HepG2 (cell line): Measurements from ENCODE around the gene KCNIP4. TPM values are rescaled to one million over a fixed set of nuclear protein-coding genes. Genes with fewer than 3 reads are reported as not detected.

ENCODE experiments used
- ATAC-seq: fragments of 200-7000 bp; cut with Tn5 transposase; 3 replicates; pipeline ENCODE4 v1.9.1; 2020; ENCODE audit warnings: mild to moderate bottlenecking, moderate library complexity
- BruUV-seq: library from RNA; stranded (reverse); fragments of 400-500 nt; replicated peaks from 2 replicates; lab custom pipeline; 2021; lab: Mats Ljungman, UMichigan
- CTCF ChIA-PET: fragments of 300-600 bp; formaldehyde crosslinking; extraction: SDS; loops from one replicate; lab custom pipeline; 2021; ENCODE audit warnings: low total read pairs, inconsistent platforms, low intra/inter-chr PET ratio; lab: Yijun Ruan, JAX
- POLR2A ChIA-PET: fragments of 350-600 bp; sonication (Branson Sonifier 250); formaldehyde crosslinking; loops from one replicate; lab custom pipeline; 2020; ENCODE audit warnings: antibody characterized with exemption, inconsistent platforms; lab: Yijun Ruan, JAX
- DNase-seq: peaks from one replicate; pipeline ENCODE4 v3.0.0-alpha.2; 2015; ENCODE audit warnings: low spot score
- FAIRE-seq: peaks from 3 replicates; lab custom pipeline; 2011; peaks lifted over from hg19 to GRCh38; lab: Jason Lieb, UNC
- H2AFZ ChIP-seq: one replicate; pipeline ENCODE4 v1.6.1; 2011; ENCODE audit warnings: low read length, inconsistent platforms
- H3K27ac ChIP-seq: fragments of 300-600 bp; 3 replicates; pipeline ENCODE4 v1.8.0; 2011; ENCODE audit warnings: mixed run types, mild to moderate bottlenecking, mixed read lengths, low read length, inconsistent platforms; ENCODE audit not compliant: insufficient read depth; ENCODE audit errors: extremely low read length
- H3K27me3 ChIP-seq, 2 experiments: fragments of 200-600 bp in 1 of 2; 2 replicates in 1 of 2; 3 replicates in 1 of 2; pipeline versions ENCODE4 v1.6.0 to v1.8.0; 2011; ENCODE audit warnings: low read length in 2 of 2, mild to moderate bottlenecking in 2 of 2, moderate library complexity in 2 of 2, inconsistent platforms in 1 of 2; ENCODE audit not compliant: insufficient read depth in 2 of 2, control insufficient read depth in 1 of 2
- H3K36me3 ChIP-seq, 2 experiments: fragments of 200-600 bp in 1 of 2; replicated peaks in 1 of 2; 2 replicates in 1 of 2; 3 replicates in 1 of 2; pipeline versions ENCODE4 v1.5.1 to v1.8.0; 2011; ENCODE audit warnings: low read length in 2 of 2, inconsistent platforms in 1 of 2; ENCODE audit not compliant: insufficient read depth in 2 of 2, control insufficient read depth in 1 of 2
- H3K4me1 ChIP-seq: 2 replicates; pipeline ENCODE4 v1.5.1; 2012; ENCODE audit warnings: low read length, inconsistent platforms; ENCODE audit not compliant: insufficient read depth
- H3K4me2 ChIP-seq: 2 replicates; pipeline ENCODE4 v1.6.0; 2011; ENCODE audit warnings: low read depth, low read length, inconsistent platforms
- H3K4me3 ChIP-seq, 3 experiments: fragments of 200-600 bp in 1 of 3; sonication (generic), shearing (Covaris generic) in 1 of 3; replicated peaks in 1 of 3; 2 replicates each; pipeline ENCODE4 v1.5.1; 2011 to 2016; ENCODE audit warnings: low read length in 3 of 3, inconsistent platforms in 2 of 3, low read depth in 2 of 3, mild to moderate bottlenecking in 2 of 3, control low read depth in 1 of 3, mixed read lengths in 1 of 3; ENCODE audit not compliant: insufficient read depth in 1 of 3
- H3K79me2 ChIP-seq: one replicate; pipeline ENCODE4 v1.6.1; 2011; ENCODE audit warnings: low read length, inconsistent platforms; ENCODE audit not compliant: insufficient read depth
- H3K9ac ChIP-seq: 2 replicates; pipeline ENCODE4 v1.6.0; 2011; ENCODE audit warnings: mild to moderate bottlenecking, low read depth, low read length, inconsistent platforms; ENCODE audit not compliant: insufficient read depth
- H3K9me3 ChIP-seq: 2 replicates; pipeline ENCODE4 v1.5.1; 2012; ENCODE audit warnings: mild to moderate bottlenecking, low read length
- H4K20me1 ChIP-seq: 2 replicates; pipeline ENCODE4 v1.6.0; 2011; ENCODE audit warnings: inconsistent platforms, mild to moderate bottlenecking, low read length, moderate library complexity; ENCODE audit not compliant: insufficient read depth
- CENPX ChIP-seq: sonication (generic); formaldehyde crosslinking; IDR thresholded peaks from 2 replicates; pipeline ENCODE4 v1.9.0; 2021; ENCODE audit warnings: mild to moderate bottlenecking, missing genetic modification reagents, moderate library complexity
- ERF ChIP-seq: IDR thresholded peaks from 2 replicates; pipeline ENCODE4 v1.6.1; 2018; ENCODE audit warnings: missing biosample characterization, missing genetic modification reagents
- FOXK2 ChIP-seq: fragments of 450-650 bp; IDR thresholded peaks from 2 replicates; pipeline ENCODE4 v1.6.1; 2016
- FOXM1 ChIP-seq: sonication (generic); formaldehyde crosslinking; IDR thresholded peaks from 2 replicates; pipeline ENCODE4 v1.5.0; 2020; ENCODE audit warnings: missing genetic modification reagents
- JDP2 ChIP-seq: sonication (generic); formaldehyde crosslinking; IDR thresholded peaks from 2 replicates; pipeline ENCODE4 v1.8.1; 2022; ENCODE audit warnings: missing genetic modification reagents, borderline replicate concordance
- KDM3A ChIP-seq: IDR thresholded peaks from 2 replicates; pipeline ENCODE4 v1.6.1; 2018; ENCODE audit warnings: low read depth, missing compliant biosample characterization
- MAFF ChIP-seq: IDR thresholded peaks from 2 replicates; pipeline ENCODE4 v1.6.1; 2011; ENCODE audit warnings: low read depth, low read length, improper control_type of control experiment
- MED8 ChIP-seq: sonication (generic); formaldehyde crosslinking; IDR thresholded peaks from 2 replicates; pipeline ENCODE4 v1.8.1; 2023; ENCODE audit warnings: mild to moderate bottlenecking, missing genetic modification reagents; ENCODE audit not compliant: insufficient replicate concordance
- SMARCC2 ChIP-seq: fragments of 450-650 bp; IDR thresholded peaks from 2 replicates; pipeline ENCODE4 v1.6.1; 2017; ENCODE audit warnings: antibody characterized with exemption, mild to moderate bottlenecking
- TMF1 ChIP-seq: sonication (generic); formaldehyde crosslinking; IDR thresholded peaks from 2 replicates; pipeline ENCODE4 v1.8.1; 2022; ENCODE audit warnings: low read depth, missing genetic modification reagents
- XBP1 ChIP-seq: sonication (generic); formaldehyde crosslinking; IDR thresholded peaks from 2 replicates; pipeline ENCODE4 v1.5.0; 2020; ENCODE audit warnings: missing genetic modification reagents
- XRCC5 ChIP-seq: fragments of 200-400 bp; formaldehyde crosslinking; optimal IDR thresholded peaks from 2 replicates; pipeline ENCODE3; 2017; ENCODE audit warnings: mild to moderate bottlenecking, low read length
- ZFP41 ChIP-seq: sonication (generic); formaldehyde crosslinking; IDR thresholded peaks from 2 replicates; pipeline ENCODE4 v1.4.0; 2020; ENCODE audit warnings: mild to moderate bottlenecking, missing genetic modification reagents, borderline replicate concordance
- ZNF605 ChIP-seq: sonication (generic); formaldehyde crosslinking; IDR thresholded peaks from 2 replicates; pipeline ENCODE4 v1.8.0; 2022; ENCODE audit warnings: mild to moderate bottlenecking, missing genetic modification reagents
- ZNF790 ChIP-seq: sonication (generic); formaldehyde crosslinking; IDR thresholded peaks from 2 replicates; pipeline ENCODE4 v1.8.0; 2022; ENCODE audit warnings: missing genetic modification reagents, mild to moderate bottlenecking, borderline replicate concordance
- WGBS: methylation state at CpG from one replicate; pipeline ENCODE4 v1.1.6; 2017; ENCODE audit warnings: low lambda C conversion rate; 5-methylcytosine and 5-hydroxymethylcytosine counted together
- in situ Hi-C: cut with HindIII; loops from 2 replicates; pipeline ENCODE4 v1.10.0; 2017; ENCODE audit warnings: low pct_unique_long_range_greater_than_20kb; ENCODE audit not compliant: extremely low pct_ligation_motif_present
- intact Hi-C: fragments of 100-400 bp; cut with micrococcal nuclease; formaldehyde crosslinking; loops from one replicate; pipeline ENCODE4 v1.10.0; 2022; ENCODE audit not compliant: unreplicated experiment
- polyA plus RNA-seq, 8 experiments: library from polyadenylated mRNA; depleted of rRNA in 3 of 8; stranded (reverse) in 7 of 8; unstranded in 1 of 8; fragments of >200 nt; fragmentation: Illumina TruSeq in 4 of 8; extraction: Trizol in 4 of 8; gene quantifications; 2 replicates each; pipeline versions ENCODE4 v1.2.1 to v1.2.3, GENCODE V29; 2011 to 2016; ENCODE audit warnings: low read depth in 4 of 8, missing spikeins in 1 of 8, mixed read lengths in 1 of 8; ENCODE audit not compliant: insufficient read depth in 1 of 8
- total RNA-seq, 5 experiments: library from RNA; depleted of rRNA; stranded (reverse); fragments of >200 nt; fragmentation: Illumina TruSeq; extraction: Trizol; gene quantifications; 2 replicates each; pipeline ENCODE4 v1.2.3, GENCODE V29; 2016; ENCODE audit warnings: low read depth in 1 of 5
- TF ChIP-seq, protein P1 (sequence below): sonication (generic); formaldehyde crosslinking; IDR thresholded peaks from 2 replicates; pipeline ENCODE4 v1.8.0; 2022; ENCODE audit warnings: missing genetic modification reagents, low read depth, mild to moderate bottlenecking, borderline replicate concordance

The KCNIP4 gene
- total and polyA plus RNA-seq, 2 of the 13 experiments (the other 11 are each of a cell fraction or from before 2014, with no cell fraction given): 0.09 TPM; not detected in 1

- Histone ChIP-seq H3K27ac (no peak overlapping the region), H3K36me3 (no peaks in the 10 kb centered on the region), H3K27me3 (no peaks in the 10 kb centered on the region), H3K4me1 (no peaks in the 10 kb centered on the region), H2AFZ (no peak overlapping the region), H4K20me1 (no peaks in the 10 kb centered on the region), H3K9ac (no peak overlapping the region), H3K4me3 (no peak overlapping the region), H3K9me3 (no peaks in the 10 kb centered on the region), H3K4me2 (no peak overlapping the region), H3K79me2 (no peaks in the 10 kb centered on the region)
- ChIA-PET POLR2A (no interaction called here), CTCF (no interaction called here)
- in situ Hi-C loops (no loop called here), intact Hi-C loops (no loop called here)
- no peak for TF ChIP-seq SMARCC2
- TF ChIP-seq, protein P1, sequence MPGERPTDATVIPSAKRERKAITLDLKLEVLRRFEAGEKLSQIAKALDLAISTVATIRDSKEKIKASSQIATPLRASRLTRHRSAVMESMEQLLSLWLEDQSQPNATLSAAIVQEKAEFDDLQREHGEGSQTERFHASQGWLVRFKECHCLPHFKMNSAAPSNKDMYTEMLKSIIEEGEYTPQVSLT (CRISPR knock-in tag): no peak
- no peak for TF ChIP-seq JDP2 (CRISPR knock-in tag)
- no peak for TF ChIP-seq MAFF
- TF ChIP-seq KDM3A: no peak
- no peak for TF ChIP-seq FOXM1 (CRISPR knock-in tag)
- TF ChIP-seq ZNF790 (CRISPR knock-in tag): no peak
- TF ChIP-seq XRCC5: no peak
- no peak for TF ChIP-seq MED8 (CRISPR knock-in tag)
- no peak for TF ChIP-seq XBP1 (CRISPR knock-in tag)
- TF ChIP-seq ZFP41 (CRISPR knock-in tag): no peak
- no peak for TF ChIP-seq ZNF605 (CRISPR knock-in tag)
- TF ChIP-seq ERF (CRISPR knock-in tag): no peak
- TF ChIP-seq TMF1 (CRISPR knock-in tag): no peak
- TF ChIP-seq FOXK2: no peak
- TF ChIP-seq CENPX (CRISPR knock-in tag): no peak
- FAIRE-seq (no peak), ATAC-seq (no peak), DNase-seq (no peak)
- BruUV-seq: no TSS peak
- 3% methylated on average over 3 of the region's 3 CpGs for WGBS
Observed at GRCh38 chr4:21652508-21653231, 295.9 kb downstream of the KCNIP4 start.
